Measurements from ENCODE around the gene KCNRG.
"Not testable (repeated sequence)": the region's sequence is repeated elsewhere in the genome, so short reads cannot be mapped to it uniquely, and the experiment has no call there.

KCNRG gene

GRCh38 chr13:50012396-50013169 lies 2.7 kb upstream of the KCNRG start:
- no peak for DNase-seq

DNA sequence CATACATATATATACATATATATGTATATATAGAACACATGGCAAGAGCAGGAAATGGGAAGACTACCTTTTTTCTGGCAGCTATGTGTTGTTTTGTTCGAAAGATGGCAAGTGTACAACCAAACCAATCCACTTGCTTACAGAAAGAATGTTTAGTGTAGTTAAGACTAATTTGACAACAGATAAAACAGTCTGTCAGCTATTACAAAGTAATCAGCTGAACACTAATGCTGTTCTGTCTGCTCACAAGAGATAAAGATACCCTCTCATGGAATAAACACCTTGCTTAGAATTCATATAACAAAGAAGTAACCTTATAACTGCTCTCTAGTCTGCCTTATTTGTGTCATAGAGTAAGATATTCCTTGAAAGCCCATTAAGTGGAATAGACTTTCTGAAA lies 858 bp upstream of the KCNRG start:
- DNase-seq: no peak

DNA sequence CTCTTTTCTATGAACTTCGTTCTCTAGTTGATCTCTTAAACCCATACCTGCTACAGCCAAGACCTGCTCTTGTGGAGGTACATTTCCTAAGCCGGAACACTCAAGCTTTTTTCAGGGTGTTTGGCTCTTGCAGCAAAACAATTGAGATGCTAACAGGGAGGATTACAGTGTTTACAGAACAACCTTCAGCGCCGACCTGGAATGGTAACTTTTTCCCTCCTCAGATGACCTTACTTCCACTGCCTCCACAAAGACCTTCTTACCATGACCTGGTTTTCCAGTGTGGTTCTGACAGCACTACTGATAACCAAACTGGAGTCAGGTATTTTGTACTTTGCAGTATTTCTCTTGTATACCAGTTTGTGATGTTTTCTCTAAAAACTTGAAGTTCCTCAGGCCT lies 506 bp downstream of the KCNRG start:
- no peak for DNase-seq

GRCh38 chr13:50016444-50016843 lies 1.2 kb downstream of the KCNRG start:
- DNase-seq: no peak

DNA sequence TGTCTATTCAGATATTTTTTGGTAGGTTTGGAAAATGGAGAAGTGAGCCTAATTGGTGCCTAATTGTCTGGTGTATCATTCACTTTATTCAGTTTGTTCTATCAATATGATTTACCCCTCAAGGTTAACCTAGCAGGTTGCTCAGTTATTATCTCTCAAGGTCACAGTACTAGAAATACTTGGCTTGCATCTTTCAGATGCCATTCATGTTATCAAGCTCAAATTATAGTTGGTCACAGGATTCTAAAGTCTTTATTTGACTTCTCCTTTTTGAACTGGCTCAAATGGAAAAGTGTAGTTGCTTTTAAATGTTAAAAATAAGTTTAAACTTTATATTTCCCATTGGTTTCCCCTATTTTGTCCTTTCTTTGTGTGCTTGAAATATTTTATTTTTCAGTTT lies 2.6 kb downstream of the KCNRG start:
- no peak for DNase-seq

GRCh38 chr13:50025436-50025835 lies 10.2 kb downstream of the KCNRG start:
- no peak for DNase-seq

DNA sequence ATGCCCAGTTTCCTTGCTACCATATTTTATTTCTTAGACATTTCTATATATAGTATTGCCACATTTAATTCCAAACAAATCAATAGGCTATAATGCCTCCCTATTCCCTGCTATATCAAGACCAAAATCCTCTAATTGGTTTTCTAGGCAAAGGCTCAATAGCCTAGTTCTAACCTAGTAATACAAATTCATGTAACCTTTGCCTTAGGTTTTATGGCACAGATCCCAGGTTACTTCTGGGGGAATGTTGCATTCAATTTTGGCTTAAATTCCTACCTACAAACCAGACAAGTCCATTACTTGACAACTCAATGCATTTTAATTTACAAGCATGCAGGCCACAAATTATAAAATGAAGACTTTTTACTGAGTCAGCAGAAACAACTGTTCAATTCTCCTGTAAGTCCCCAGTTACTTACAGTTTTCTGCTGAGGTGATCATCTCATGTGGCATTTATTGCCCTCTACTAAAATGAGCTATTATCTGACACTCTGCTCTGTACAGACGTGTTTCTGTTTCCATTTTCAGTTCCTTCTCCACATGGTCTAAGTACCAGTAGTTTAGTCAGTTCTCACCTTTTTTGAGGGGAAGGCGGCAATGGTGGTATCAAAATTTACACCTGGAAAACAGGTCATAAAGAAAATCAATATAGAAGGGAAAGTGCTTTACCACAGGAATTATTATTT lies 11.7 kb downstream of the KCNRG start:
- no peak for DNase-seq

- no peak for DNase-seq
Measured at GRCh38 chr13:50030315-50030714, 15.1 kb downstream of the KCNRG start.

DNA sequence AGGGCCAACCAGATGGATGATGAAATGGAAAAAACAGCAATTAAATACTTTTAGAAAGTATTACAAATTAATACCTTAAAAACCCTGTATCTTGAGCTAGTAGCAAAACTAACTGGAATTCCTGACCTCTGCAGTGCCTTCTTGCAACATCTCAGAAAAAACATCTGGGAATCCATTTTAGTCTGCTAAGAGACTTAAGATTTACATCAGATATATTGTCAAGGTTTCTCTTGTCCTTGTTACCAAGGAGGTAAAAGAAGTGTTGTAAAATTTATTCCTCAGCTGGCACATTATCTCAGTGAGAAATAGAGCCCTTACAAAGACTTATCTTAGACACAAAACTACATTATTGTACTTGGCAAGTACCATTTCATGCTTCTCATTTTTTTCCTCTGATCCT lies 18.5 kb downstream of the KCNRG start:
- DNase-seq: no peak

DNA sequence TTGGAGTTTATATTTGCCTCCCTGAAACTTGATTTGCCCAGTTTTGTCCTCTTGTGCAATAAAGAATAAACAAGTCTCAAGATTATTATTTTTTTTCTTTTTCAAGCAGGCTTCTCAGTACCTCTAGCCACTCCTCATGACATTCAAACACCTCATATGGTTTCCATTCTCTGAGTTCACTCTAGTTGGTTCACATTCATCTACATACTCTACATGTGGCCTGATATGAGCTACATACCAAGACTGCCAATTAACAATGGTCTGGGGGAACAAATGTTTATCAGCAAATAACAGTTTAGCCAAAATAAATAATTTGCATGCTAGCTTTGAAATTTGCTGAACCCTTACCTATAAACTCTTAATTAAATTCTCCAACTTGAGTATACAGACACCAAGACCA lies 22.5 kb downstream of the KCNRG start:
- DNase-seq: no peak

DNA sequence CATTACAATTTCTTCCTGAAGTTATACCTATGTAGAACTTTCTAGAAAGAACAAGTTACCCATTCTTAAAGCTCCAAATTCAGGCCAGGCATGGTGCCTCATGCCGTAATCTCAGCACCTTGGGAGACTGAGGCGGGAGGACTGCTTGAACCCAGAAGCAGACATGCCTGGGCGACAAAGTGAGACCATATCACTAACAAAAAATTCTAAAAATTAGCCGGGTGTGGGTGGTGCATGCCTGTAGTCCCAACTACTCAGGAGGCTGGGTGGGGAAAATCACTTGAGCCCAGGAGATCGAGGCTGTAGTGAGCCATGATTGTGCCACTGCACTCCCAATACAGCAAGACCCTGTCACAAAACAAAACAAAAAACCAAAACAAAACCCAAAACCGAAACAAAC lies 23.0 kb downstream of the KCNRG start:
- no peak for DNase-seq

GRCh38 chr13:50052478-50052877 lies 37.2 kb downstream of the KCNRG start:
- no peak for DNase-seq

DNA sequence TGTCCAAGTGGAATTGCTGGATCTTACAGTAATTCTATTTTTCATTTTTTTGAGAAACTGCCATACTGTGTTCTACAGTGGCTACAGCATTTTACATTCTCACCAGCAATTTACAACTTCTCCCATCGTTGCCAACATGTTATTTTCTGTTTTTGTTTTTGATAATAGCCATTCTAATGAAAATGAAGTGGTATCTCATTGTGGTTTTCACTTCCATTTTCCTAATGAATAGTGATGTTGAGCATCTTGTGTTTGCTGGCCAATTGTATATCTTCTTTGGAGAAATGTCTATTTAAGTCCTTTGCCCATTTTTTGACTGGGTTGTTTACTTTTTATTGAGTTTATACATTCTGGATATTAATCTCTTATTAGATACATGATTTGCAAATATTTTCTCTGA lies 38.6 kb downstream of the KCNRG start:
- DNase-seq: no peak

DNA sequence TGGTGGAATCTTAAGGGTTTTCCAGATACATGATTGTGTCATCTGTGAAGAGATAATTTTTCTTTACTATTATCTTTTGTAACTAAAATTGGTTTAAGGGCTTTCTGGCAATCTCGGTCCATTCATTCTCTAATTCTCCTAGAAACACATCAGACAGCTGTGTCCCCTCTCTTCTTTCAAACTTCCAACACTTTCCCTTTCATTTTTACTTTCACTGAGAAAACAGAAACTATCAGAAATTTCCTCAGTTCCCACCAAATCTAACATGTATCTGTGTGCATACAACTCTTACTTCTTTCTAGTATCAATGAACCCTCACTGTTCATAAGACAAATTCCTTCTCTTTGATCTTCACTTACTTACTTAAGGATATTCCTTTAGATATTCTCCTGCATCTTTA lies 40.2 kb downstream of the KCNRG start:
- DNase-seq: no peak

DNA sequence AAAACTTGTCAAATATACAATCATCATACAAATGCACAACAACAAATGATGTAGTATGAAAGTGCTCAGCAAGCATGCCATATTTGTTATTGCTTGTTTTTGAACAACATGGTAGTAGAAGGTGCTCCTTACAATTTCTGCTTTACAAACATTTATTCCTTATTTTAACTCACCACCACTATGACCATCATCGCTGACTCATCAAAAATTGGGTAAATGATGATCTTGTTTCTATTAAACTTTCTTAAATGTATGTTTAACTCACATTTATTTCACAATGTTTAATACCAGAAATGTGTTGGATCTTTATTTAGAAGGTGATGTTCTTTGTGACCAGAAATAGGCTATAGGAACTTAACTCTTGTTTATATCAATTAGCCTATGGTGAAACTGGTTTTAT lies 45.5 kb downstream of the KCNRG start:
- DNase-seq: no peak

GRCh38 chr13:50062336-50062735 lies 47.1 kb downstream of the KCNRG start:
- DNase-seq: not testable (repeated sequence)

DNA sequence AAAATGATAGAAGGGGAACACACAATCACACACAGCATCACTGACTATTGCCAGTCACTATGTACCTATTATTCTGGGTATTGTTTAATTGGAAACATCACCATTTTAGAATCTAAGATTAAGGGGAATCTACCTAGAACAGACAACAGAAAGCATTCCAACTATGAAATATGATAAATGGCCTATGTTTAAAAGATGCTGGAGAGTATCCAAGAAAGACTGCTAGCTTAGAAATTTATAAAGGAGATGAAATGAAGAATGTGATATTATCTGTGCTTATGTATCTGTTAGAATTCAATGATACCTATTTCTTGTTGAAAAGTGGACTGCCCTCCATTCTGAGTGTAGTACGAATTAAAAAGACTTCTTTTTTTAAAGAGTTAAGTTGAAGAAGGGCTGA lies 50.5 kb downstream of the KCNRG start:
- DNase-seq: no peak

DNA sequence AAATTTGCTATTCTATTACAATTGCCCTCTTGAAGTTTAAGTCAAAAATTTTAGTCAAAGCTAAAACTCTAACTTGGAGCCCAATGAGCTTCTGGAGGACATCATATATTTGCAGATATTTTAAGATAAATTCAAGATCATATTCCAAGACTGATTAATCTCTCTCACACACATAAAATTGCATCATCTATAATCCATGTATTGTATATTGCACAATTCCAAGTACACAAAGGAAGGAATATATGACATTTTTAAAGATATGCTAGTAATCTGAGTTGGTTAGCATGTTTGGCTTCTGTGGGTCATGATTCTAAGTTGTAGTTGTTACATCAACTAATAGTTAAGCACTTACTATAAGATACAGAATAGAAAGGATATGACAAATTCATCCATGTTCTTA lies 53.3 kb downstream of the KCNRG start:
- no peak for DNase-seq

- DNase-seq: no peak
Measured at GRCh38 chr13:50069261-50069660, 54.0 kb downstream of the KCNRG start.

- no peak for DNase-seq
Measured at GRCh38 chr13:50070186-50070585, 54.9 kb downstream of the KCNRG start.
